DOHH2 (cell line): ENCODE measurements around the gene ZNF367.

ENCODE experiments used
- CTCF ChIP-seq: fragments of 200-600 bp; sonication (generic); IDR thresholded peaks from one replicate; pipeline ENCODE4 v1.5.1; 2014; ENCODE audit warnings: antibody characterized with exemption, mild to moderate bottlenecking, low read depth, low read length; ENCODE audit not compliant: poor library complexity, severe bottlenecking
- EZH2phosphoT487 ChIP-seq: fragments of 200-600 bp; sonication (generic); IDR thresholded peaks from 2 replicates; pipeline ENCODE4 v1.6.1; 2017; ENCODE audit warnings: borderline replicate concordance, mild to moderate bottlenecking, antibody characterized with exemption, low read length, moderate library complexity, mixed read lengths

- TF ChIP-seq CTCF (no peak), EZH2phosphoT487 (no peak)
Measured at GRCh38 chr9:96382175-96382574, 36.0 kb downstream of the ZNF367 start.
